GM21786 (cell line): Measurements from ENCODE around the gene ZFHX3.
A peak's percentile ranks its signal among the peaks of the same experiment; 100 is the strongest.

ENCODE experiments used
- ATAC-seq: cut with Tn5 transposase; IDR thresholded peaks from one replicate; pipeline ENCODE4 v1.9.1; 2021; ENCODE audit not compliant: unreplicated experiment

ZFHX3 gene

DNA sequence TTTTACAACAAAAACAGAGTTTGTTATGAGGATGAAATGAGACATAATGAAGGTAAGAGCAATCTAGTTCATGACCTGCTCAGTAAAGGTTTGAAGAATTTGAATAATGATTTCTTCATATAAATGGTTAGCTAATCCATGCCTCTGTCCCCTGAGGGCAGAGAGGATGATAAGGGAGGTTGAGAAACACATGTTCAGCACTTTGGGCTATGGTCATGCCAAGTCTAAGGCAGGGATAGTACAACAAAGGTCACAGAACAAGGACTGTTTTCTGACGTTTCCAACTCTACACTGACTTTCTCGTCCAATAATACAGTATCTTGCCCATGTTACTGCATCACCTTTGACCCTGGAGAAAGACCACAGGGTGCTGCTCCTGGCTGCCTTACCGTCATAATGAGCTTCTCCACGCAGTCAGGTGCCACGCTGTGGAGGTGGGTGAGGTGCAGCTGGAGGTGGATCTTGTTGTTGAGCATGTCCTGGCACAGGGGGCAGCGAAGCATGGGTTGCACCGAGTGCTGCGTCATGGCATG, 236.7 kb downstream of the ZFHX3 start:
- ATAC-seq, result no peak

DNA sequence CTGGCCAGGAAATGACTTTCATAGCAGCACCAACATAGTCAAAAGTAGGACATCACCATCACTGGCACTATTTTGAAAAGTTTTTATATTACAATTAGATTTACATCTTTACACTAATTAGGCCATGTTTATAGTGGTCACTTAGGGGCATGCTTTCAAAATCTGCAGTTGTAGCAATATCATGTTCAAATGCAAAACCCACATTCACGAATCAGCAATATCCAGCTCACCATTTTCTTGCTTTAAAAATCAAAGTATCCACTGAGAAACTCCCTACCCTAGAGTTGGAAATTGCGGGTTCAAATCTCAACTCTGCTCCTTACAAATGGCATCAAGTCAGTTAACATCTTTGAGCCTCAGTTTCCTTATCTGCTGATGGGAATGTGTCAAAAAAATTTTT, 237.4 kb downstream of the ZFHX3 start:
- ATAC-seq, result no peak

DNA sequence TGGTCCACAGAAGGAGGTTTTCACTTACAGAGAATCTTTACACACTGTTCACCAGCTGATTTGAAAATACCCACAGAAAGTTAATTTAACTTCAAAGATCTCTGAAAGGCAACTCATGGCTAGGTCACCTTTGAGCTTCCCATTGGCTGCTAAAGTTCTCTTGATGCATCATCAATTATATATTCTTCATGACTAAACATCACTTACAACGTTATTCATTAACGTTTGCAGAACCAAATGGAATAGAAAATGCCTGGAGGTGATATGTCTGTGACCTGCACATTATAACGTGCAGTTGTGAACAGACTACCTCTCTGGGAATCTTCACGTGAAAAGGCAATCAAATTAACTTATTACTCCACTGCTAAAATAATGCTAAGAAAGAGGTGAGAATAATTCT, 238.5 kb downstream of the ZFHX3 start:
- ATAC-seq, result no peak

DNA sequence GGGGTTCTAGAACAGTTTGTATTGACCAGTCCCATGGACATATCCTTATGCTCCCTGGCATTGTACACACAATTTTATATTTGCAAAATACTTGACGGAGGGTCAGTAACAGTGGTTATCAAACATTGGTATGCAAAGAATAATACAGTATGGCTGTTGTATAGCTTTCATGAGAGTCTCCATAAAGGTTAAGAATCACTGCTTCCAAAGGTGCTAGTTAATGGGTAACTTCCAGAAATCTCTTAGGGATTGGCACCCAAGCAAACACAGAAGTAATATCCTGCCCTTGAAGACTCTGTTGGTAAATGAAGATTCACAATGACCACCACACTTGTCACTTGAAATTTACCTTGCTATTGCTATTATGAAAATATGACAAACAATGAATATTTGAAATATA, 239.2 kb downstream of the ZFHX3 start:
- no peak for ATAC-seq

GRCh38 chr16:72807245-72807644, 240.7 kb downstream of the ZFHX3 start:
- ATAC-seq, result no peak

DNA sequence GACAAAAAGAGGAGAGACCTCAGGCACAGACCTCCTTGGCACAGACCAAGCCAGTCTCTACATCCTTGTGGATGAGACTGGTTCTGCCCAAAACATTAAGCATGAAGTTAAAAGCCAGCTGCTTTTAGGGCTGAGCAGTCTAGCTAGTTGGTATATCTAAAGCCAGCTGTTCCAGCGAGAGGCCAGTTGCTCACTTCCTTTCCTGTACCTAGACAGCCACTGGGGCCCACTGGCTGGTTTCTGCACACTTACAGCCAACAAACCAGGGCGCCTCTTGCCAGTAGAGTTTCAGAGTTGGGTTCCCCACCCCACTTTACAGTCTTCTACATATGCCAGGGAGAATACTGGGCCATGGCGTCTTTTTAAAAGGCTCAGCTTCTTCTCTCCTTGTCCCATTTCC, 242.4 kb downstream of the ZFHX3 start:
- no peak for ATAC-seq

- no peak for ATAC-seq
Measured at GRCh38 chr16:72800524-72801161, 247.3 kb downstream of the ZFHX3 start.

DNA sequence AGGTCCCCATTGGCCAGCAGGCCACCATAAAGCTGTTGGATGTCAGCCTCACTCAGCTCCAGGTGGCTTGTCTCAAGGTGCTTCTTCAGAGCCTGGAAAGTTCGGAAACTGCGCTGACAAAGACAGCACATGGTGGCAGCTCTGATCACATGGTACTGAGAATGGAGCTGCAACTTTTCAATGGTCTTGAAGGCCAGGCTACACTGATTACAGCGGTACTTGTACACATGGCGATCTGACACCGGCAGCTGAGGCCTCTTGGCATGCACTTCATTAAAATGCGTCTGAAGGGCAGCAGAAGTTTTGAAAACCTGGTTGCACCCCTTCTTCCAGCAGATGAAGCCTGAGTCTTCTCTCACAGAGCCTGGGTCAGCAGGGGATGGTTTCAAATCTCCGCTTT, 249.7 kb downstream of the ZFHX3 start:
- ATAC-seq, result no peak

GRCh38 chr16:72797621-72798020, 250.3 kb downstream of the ZFHX3 start:
- no peak for ATAC-seq

- ATAC-seq, result no peak
Measured at GRCh38 chr16:72796222-72796621, 251.7 kb downstream of the ZFHX3 start.

- ATAC-seq, result no peak
Measured at GRCh38 chr16:72794986-72795385, 252.9 kb downstream of the ZFHX3 start.

DNA sequence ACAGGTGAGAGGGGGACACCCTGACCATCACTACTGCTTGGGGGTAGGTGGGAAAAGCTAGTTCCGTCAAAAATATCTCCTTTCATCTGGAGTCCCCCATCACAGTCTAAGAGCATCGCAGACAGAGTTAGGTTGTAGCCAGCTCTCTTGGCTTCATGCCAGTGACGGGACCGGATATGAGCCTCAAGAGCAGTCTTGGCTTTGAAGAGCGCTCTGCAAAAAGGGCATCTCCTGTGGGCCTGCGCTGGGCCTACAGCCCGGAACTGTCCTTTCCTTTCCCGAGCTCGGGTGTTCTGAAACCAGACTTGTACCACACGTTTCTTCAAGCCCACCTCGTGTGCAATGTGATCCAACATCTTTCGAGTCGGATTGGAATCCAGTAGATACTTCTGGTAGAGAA, 253.6 kb downstream of the ZFHX3 start:
- ATAC-seq, result no peak

- no peak for ATAC-seq
Measured at GRCh38 chr16:72793716-72794115, 254.2 kb downstream of the ZFHX3 start.

DNA sequence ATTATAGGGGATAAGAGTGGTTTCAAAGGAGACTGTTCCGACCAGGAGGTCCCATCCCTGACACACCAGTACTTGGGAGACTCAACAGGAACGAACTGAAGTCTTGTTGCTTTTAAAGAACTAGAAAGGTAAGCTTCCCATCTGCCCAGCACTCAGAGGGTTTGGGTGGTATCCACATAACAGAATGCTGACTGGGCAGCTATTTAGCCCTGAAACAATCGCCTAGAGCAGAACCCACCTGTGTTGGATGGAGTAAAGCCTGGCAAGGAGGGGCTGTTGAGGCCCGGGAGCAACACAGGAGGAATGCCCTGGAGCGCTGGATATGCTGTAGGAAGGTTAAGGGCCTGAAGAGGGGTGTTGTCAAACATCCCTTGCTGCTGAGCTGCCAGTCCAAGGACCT, 254.9 kb downstream of the ZFHX3 start:
- no peak for ATAC-seq

DNA sequence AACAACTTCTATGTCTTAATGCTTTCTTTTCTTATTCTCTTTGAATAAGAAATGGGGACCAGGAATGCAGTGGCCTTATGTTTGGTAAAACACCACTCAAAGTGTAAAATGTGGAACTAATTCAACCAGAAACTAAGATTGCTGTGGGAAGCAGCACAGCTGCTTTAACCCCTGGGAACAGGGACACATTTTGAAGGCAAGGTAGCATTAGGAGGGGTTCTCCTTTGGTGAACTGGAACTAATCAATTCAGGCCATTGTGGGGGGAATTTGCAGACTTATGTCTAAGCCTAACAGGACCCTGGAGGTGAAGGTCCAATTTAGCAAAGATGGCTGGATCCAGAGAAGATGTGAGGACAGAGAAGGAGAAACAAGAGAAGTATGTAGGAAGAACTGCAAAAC, 256.1 kb downstream of the ZFHX3 start:
- ATAC-seq, result no peak

- no peak for ATAC-seq
Measured at GRCh38 chr16:72789921-72790320, 258.0 kb downstream of the ZFHX3 start.

DNA sequence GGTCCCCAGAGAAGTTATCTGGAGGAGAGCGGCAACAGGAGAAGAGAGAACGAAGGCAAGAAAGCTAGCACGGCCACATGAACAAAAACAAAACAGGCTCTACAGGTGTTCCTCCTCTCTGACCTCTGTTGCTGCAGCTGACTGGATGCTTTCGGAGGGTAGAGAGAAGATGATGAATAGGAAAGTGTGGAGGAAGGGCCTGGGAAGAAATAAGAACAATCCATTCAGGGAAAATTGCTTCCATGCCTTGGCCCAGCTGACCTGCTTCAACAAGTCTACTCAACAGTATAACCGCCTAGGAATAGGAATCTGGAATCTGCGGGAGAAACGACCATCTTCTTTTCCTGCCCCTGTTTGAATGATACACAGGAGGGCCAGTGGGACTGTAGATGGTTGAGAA, 258.5 kb downstream of the ZFHX3 start:
- ATAC-seq, result no peak

DNA sequence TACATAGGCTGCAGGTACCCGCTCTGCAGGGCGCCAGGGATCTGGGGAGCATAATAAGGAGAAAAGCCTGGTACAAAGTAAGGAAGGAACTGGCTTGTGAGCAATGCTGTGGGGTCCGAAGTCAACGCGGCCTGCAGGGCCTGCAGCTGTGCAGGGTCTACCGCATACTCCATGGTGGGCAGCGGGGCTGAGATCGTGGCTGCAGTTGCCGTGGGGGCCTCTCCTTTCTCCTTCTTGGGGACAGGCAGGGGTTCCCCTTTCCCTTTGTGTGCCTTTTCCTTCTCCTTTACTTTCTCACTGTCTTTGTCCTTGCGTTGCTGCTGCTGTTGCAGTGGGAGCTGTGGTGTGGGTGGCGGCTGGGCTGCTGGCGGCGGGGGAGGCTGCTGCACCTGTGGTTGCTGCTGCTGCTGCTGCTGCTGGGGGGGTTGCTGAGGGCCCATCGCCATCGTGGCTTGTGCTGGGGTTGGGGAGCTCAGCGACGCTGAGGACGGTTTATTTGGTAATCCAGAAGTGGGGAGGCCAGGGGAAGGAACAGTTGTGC, 259.6 kb downstream of the ZFHX3 start:
- ATAC-seq, result no peak

DNA sequence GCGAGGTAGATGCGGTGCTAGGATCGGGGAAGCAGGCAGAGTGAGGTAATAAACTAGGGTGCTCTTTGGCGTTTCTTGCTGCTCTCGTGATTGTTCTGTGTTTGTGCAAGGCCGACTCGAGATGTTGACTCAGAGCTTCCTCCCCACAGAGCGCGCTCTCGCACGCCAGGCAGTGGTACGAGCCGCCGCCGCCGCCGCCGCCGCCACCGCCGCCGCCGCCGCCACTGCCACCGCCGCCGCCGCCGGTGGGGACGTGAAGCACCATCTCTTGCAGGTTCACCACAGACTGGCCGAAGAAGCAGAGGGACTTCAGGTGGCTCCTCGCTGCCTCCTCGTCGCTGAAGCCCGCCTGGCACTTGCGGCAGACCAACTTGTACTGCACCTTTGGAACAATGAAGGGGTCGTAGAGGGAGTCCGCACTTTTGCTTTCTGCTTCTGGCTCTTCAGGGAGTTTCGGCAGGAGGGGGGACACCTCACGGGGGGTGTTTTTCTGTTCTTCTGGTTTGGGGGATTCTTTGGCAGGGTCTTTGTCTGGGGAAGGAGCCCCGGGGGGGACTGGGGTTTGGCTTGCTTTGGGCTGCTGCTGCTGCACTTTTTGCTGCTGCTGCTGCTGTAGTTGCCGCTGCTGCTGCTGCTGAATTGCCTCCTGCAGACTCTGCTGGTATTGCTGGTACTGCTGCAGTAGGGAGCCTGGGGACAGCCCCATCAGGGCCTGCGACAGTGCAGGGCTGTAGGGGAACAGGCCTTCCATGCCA, 260.2 kb downstream of the ZFHX3 start:
- peak; percentile 86 for ATAC-seq

DNA sequence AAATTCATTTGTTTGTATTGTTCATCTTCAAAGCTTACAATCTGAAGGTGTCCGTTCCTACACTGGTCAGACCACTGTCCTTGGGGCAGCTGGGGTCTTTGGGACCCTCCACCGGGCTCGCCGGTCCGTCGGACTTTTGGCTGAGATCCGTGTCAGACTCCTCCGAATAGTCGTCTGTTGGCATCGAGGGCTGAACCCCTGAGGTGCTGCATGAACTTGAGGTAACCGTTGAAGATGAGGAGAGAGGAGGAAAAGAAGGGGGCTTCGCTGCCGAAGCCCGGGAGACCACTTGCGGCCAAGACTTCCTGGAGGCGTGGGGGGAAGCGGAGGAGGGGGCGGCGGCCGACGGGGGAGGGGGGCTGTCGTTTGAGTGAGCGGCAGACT, 260.8 kb downstream of the ZFHX3 start:
- ATAC-seq, result no peak

GRCh38 chr16:72786606-72787005, 261.3 kb downstream of the ZFHX3 start:
- ATAC-seq, result no peak

DNA sequence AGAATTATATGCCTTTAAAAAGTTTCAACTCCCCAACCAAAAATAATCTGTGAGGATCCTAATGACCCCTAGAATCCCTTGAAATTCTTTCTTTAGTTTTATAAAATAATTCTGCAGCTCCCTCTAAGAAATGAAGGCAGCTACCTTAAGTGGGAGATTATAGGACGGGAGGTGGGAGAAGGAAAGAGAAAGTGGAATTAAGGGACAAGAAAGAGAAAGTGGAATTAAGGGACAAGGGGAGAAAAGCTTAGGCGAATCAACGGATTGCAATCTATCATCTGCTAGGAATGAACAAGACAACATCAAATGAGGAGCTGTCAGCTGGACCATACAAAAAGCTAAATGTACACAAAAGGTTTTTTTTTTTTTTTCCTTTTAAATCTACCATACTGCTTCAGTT, 262.0 kb downstream of the ZFHX3 start:
- no peak for ATAC-seq
